HEK293 (cell line): ENCODE data around the gene LILRB2.

Experiments used
- CTCF ChIA-PET: fragments of 350-600 bp; formaldehyde crosslinking; extraction: SDS; loops from one replicate; lab custom pipeline; 2021; ENCODE audit warnings: antibody characterized with exemption; lab: Yijun Ruan, JAX
- POLR2A ChIA-PET: fragments of 300-600 bp; formaldehyde crosslinking; extraction: SDS; loops from one replicate; lab custom pipeline; 2020; ENCODE audit warnings: antibody characterized with exemption, inconsistent platforms; lab: Yijun Ruan, JAX
- H3K27ac ChIP-seq: fragments of 200-500 bp; sonication (Bioruptor generic); 2 replicates; pipeline ENCODE4 v1.5.1; 2014; ENCODE audit warnings: low read depth, low read length, control low read depth, inconsistent platforms; ENCODE audit errors: extremely low read depth
- H3K36me3 ChIP-seq, 2 experiments: fragments of 200-500 bp in 1 of 2; sonication (Bioruptor generic) in 1 of 2; 1 replicate in 1 of 2; 2 replicates in 1 of 2; pipeline ENCODE4 v1.5.1; 2014 to 2017; ENCODE audit warnings: inconsistent platforms in 2 of 2, low read length in 2 of 2; ENCODE audit not compliant: control insufficient read depth in 2 of 2, insufficient read depth in 1 of 2
- H3K4me1 ChIP-seq: fragments of 200-500 bp; sonication (Bioruptor generic); 2 replicates; pipeline ENCODE4 v1.5.1; 2014; ENCODE audit warnings: mild to moderate bottlenecking, low read length, inconsistent platforms; ENCODE audit not compliant: control insufficient read depth, insufficient read depth
- H3K4me3 ChIP-seq: 2 replicates; pipeline ENCODE4 v1.5.1; 2011; ENCODE audit warnings: low read depth, mild to moderate bottlenecking, control low read depth, low read length, moderate library complexity
- H3K9me3 ChIP-seq: fragments of 200-500 bp; sonication (Bioruptor generic); 2 replicates; pipeline ENCODE4 v1.5.1; 2014; ENCODE audit warnings: low read depth, low read length, inconsistent platforms; ENCODE audit not compliant: control insufficient read depth, insufficient read depth
- GLI2 ChIP-seq: fragments of 450-650 bp; formaldehyde crosslinking; IDR thresholded peaks from 2 replicates; pipeline ENCODE4; 2017; ENCODE audit warnings: missing biosample characterization, missing genetic modification characterization, low read depth, borderline replicate concordance
- HOXA7 ChIP-seq: sonication (generic); formaldehyde crosslinking; IDR thresholded peaks from 2 replicates; pipeline ENCODE4 v1.8.1; 2022; ENCODE audit warnings: missing genetic modification reagents, borderline replicate concordance
- OVOL3 ChIP-seq: fragments of 450-650 bp; formaldehyde crosslinking; IDR thresholded peaks from 2 replicates; pipeline ENCODE4 v1.5.1; 2016; ENCODE audit warnings: missing biosample characterization, missing genetic modification characterization
- ZBTB20 ChIP-seq: fragments of 450-650 bp; formaldehyde crosslinking; IDR thresholded peaks from 2 replicates; pipeline ENCODE4 v1.5.1; 2016; ENCODE audit warnings: missing biosample characterization, missing genetic modification characterization
- ZNF114 ChIP-seq: fragments of 450-650 bp; formaldehyde crosslinking; IDR thresholded peaks from 2 replicates; pipeline ENCODE4 v1.5.0; 2017; ENCODE audit warnings: missing biosample characterization, missing genetic modification characterization
- ZNF248 ChIP-seq: fragments of 450-650 bp; formaldehyde crosslinking; IDR thresholded peaks from 2 replicates; pipeline ENCODE4 v1.5.1; 2017; ENCODE audit warnings: missing biosample characterization, missing genetic modification characterization
- ZNF266 ChIP-seq: fragments of 450-650 bp; formaldehyde crosslinking; IDR thresholded peaks from 2 replicates; pipeline ENCODE4 v1.5.1; 2016; ENCODE audit warnings: missing biosample characterization, missing genetic modification characterization, low read depth
- ZNF48 ChIP-seq: fragments of 450-650 bp; formaldehyde crosslinking; IDR thresholded peaks from 2 replicates; pipeline ENCODE4 v1.5.1; 2016; ENCODE audit warnings: missing biosample characterization, missing genetic modification characterization
- ZNF558 ChIP-seq: fragments of 450-650 bp; formaldehyde crosslinking; IDR thresholded peaks from 2 replicates; pipeline ENCODE4 v1.5.1; 2016; ENCODE audit warnings: missing biosample characterization, missing genetic modification characterization
- ZNF561 ChIP-seq: fragments of 450-650 bp; IDR thresholded peaks from 2 replicates; pipeline ENCODE4 v1.5.1; 2018; ENCODE audit warnings: missing biosample characterization, missing genetic modification characterization, borderline replicate concordance
- ZNF677 ChIP-seq: fragments of 450-650 bp; IDR thresholded peaks from 2 replicates; pipeline ENCODE4 v1.5.0; 2018; ENCODE audit warnings: missing biosample characterization, mild to moderate bottlenecking, missing genetic modification characterization, moderate library complexity
- ZNF776 ChIP-seq: fragments of 450-650 bp; formaldehyde crosslinking; IDR thresholded peaks from 2 replicates; pipeline ENCODE4 v1.5.0; 2017; ENCODE audit warnings: missing biosample characterization, missing genetic modification characterization, borderline replicate concordance
- TF ChIP-seq, protein P1 (sequence below): fragments of 450-650 bp; formaldehyde crosslinking; conservative IDR thresholded peaks from 2 replicates; pipeline ENCODE4 v1.5.1; 2016; ENCODE audit warnings: low read depth, missing biosample characterization, missing genetic modification characterization
- TF ChIP-seq, protein P2 (sequence below): IDR thresholded peaks from 2 replicates; pipeline ENCODE4 v1.6.1; 2011; ENCODE audit warnings: mild to moderate bottlenecking, low read depth, low read length, borderline replicate concordance
- TF ChIP-seq, protein P3 (sequence below): fragments of 450-650 bp; formaldehyde crosslinking; IDR thresholded peaks from 2 replicates; pipeline ENCODE4 v1.5.1; 2016; ENCODE audit warnings: missing biosample characterization, missing genetic modification characterization

LILRB2 gene

DNA sequence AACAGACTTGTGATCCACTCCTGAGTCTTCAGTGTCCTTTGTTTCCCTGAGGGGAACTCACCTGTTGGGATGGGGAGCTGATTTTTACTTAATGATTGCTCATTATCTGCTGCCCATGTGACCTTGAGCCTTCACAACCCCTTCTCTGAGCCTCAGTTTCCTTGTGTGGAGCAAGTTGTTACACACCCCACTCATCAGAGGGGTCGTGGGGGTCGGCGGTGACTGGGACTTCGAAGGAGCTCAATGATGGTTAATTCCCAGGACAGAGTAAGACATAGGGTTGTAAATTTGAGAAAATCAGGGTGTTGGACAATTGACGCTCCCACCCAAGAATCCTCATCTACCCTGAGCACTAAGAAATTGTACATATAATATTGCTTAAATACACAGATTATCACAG, 18.6 kb upstream of the LILRB2 start:
- no peaks in the 10 kb centered on the region for H3K4me1 ChIP-seq
- no peaks in the 10 kb centered on the region for H3K36me3 ChIP-seq
- H3K9me3 ChIP-seq, result no peaks in the 10 kb centered on the region
- no peak overlapping the region for H3K4me3 ChIP-seq
- TF ChIP-seq ZNF266, result no peak
- TF ChIP-seq ZNF776 (tag by site-specific recombination), result no peak
- TF ChIP-seq, protein P1, sequence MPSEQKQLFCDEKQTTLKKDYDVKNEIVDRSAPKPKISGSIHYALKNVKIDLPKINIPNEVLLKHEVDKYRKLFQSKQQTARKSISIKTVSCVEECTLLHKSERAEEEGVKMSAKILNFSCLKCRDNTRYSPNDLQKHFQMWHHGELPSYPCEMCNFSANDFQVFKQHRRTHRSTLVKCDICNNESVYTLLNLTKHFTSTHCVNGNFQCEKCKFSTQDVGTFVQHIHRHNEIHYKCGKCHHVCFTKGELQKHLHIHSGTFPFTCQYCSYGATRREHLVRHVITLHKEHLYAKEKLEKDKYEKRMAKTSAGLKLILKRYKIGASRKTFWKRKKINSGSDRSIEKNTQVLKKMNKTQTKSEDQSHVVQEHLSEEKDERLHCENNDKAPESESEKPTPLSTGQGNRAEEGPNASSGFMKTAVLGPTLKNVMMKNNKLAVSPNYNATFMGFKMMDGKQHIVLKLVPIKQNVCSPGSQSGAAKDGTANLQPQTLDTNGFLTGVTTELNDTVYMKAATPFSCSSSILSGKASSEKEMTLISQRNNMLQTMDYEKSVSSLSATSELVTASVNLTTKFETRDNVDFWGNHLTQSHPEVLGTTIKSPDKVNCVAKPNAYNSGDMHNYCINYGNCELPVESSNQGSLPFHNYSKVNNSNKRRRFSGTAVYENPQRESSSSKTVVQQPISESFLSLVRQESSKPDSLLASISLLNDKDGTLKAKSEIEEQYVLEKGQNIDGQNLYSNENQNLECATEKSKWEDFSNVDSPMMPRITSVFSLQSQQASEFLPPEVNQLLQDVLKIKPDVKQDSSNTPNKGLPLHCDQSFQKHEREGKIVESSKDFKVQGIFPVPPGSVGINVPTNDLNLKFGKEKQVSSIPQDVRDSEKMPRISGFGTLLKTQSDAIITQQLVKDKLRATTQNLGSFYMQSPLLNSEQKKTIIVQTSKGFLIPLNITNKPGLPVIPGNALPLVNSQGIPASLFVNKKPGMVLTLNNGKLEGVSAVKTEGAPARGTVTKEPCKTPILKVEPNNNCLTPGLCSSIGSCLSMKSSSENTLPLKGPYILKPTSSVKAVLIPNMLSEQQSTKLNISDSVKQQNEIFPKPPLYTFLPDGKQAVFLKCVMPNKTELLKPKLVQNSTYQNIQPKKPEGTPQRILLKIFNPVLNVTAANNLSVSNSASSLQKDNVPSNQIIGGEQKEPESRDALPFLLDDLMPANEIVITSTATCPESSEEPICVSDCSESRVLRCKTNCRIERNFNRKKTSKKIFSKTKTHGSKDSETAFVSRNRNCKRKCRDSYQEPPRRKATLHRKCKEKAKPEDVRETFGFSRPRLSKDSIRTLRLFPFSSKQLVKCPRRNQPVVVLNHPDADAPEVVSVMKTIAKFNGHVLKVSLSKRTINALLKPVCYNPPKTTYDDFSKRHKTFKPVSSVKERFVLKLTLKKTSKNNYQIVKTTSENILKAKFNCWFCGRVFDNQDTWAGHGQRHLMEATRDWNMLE, result no peak
- no peak for TF ChIP-seq ZNF114
- ChIA-PET CTCF (interaction anchor here (0.6 kb wide), 1 partner anchor 38 kb away, joined by 3 read pairs; no protein-coding TSS in a partner anchor), POLR2A (no interaction called here)
- H3K27ac ChIP-seq, result no peak overlapping the region

DNA sequence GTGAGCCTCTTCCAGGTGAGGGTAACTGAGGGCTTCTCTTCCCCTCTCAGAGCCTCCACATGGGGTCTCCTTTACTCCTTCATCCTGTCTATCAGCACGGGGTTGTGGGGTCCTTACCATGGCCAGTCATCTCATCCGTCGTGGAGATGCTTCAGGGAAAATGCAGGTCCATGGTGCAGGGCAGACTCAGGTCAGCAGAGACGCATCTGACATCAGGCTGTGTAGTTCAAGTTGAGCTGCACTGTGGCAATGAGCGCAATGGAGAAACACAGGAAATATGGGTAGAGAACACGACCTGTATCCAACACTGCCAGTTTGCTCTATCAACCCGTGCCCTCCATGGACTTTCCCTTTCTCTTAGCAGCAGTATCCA, 18.2 kb upstream of the LILRB2 start:
- POLR2A ChIA-PET, result no interaction called here
- Histone ChIP-seq H3K4me1 (no peaks in the 10 kb centered on the region), H3K4me3 (no peak overlapping the region), H3K36me3 (no peaks in the 10 kb centered on the region), H3K9me3 (no peaks in the 10 kb centered on the region), H3K27ac (no peak overlapping the region)
- no peak for TF ChIP-seq ZBTB20 (tag by site-specific recombination)
- TF ChIP-seq GLI2 (tag by site-specific recombination), result no peak
- TF ChIP-seq ZNF561, result no peak
- no peak for TF ChIP-seq ZNF558 (tag by site-specific recombination)
- no peak for TF ChIP-seq ZNF677
- TF ChIP-seq OVOL3 (tag by site-specific recombination), result no peak
- TF ChIP-seq, protein P2, sequence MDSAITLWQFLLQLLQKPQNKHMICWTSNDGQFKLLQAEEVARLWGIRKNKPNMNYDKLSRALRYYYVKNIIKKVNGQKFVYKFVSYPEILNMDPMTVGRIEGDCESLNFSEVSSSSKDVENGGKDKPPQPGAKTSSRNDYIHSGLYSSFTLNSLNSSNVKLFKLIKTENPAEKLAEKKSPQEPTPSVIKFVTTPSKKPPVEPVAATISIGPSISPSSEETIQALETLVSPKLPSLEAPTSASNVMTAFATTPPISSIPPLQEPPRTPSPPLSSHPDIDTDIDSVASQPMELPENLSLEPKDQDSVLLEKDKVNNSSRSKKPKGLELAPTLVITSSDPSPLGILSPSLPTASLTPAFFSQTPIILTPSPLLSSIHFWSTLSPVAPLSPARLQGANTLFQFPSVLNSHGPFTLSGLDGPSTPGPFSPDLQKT, result no peak
- TF ChIP-seq ZNF248 (tag by site-specific recombination), result no peak
- TF ChIP-seq ZNF48 (tag by site-specific recombination), result no peak
- TF ChIP-seq, protein P3, sequence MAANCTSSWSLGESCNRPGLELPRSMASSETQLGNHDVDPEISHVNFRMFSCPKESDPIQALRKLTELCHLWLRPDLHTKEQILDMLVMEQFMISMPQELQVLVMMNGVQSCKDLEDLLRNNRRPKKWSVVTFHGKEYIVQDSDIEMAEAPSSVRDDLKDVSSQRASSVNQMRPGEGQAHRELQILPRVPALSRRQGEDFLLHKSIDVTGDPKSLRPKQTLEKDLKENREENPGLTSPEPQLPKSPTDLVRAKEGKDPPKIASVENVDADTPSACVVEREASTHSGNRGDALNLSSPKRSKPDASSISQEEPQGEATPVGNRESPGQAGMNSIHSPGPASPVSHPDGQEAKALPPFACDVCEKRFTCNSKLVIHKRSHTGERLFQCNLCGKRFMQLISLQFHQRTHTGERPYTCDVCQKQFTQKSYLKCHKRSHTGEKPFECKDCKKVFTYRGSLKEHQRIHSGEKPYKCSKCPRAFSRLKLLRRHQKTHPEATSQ (tag by site-specific recombination), result no peak
- TF ChIP-seq HOXA7, result no peak
- CTCF ChIA-PET, result interaction anchor here (0.6 kb wide), 1 partner anchor 37 kb away, joined by 3 read pairs; no protein-coding TSS in a partner anchor
